RPMI8226 (cell line): Measurements from ENCODE around the gene LCLAT1.

Source experiments
- DNase-seq: peaks from one replicate; pipeline ENCODE4 v3.0.0-alpha.2; 2015

The LCLAT1 gene

GRCh38 chr2:30447149-30448045 lies at the start of gene LCLAT1:
Gene LCLAT1, plus strand, starts transcription at chr2:30447246. Its CDS starts 78,345 bp downstream, at chr2:30525591.
- peak; percentile 88 for DNase-seq

- DNase-seq = no peak
Measured at GRCh38 chr2:30398084-30398873, 48.8 kb upstream of the LCLAT1 start.

- DNase-seq = no peak
Measured at GRCh38 chr2:30400151-30400954, 46.7 kb upstream of the LCLAT1 start.

GRCh38 chr2:30402441-30403182 lies 44.4 kb upstream of the LCLAT1 start:
- no peak for DNase-seq

GRCh38 chr2:30403592-30404312 lies 43.3 kb upstream of the LCLAT1 start:
- no peak for DNase-seq

GRCh38 chr2:30404319-30405259 lies 42.5 kb upstream of the LCLAT1 start:
- no peak for DNase-seq

- no peak for DNase-seq
Measured at GRCh38 chr2:30405260-30405605, 41.8 kb upstream of the LCLAT1 start.

GRCh38 chr2:30406853-30407252 lies 40.2 kb upstream of the LCLAT1 start:
- no peak for DNase-seq

- DNase-seq = no peak
Measured at GRCh38 chr2:30408961-30409387, 38.1 kb upstream of the LCLAT1 start.

GRCh38 chr2:30410217-30410616 lies 36.8 kb upstream of the LCLAT1 start:
- DNase-seq = no peak

- no peak for DNase-seq
Measured at GRCh38 chr2:30412047-30412683, 34.9 kb upstream of the LCLAT1 start.

- no peak for DNase-seq
Measured at GRCh38 chr2:30412684-30413570, 34.1 kb upstream of the LCLAT1 start.

- DNase-seq = no peak
Measured at GRCh38 chr2:30414961-30415360, 32.1 kb upstream of the LCLAT1 start.

GRCh38 chr2:30417253-30417652 lies 29.8 kb upstream of the LCLAT1 start:
- DNase-seq = no peak

- DNase-seq = no peak
Measured at GRCh38 chr2:30421026-30421603, 25.9 kb upstream of the LCLAT1 start.

GRCh38 chr2:30421604-30422443 lies 25.2 kb upstream of the LCLAT1 start:
- peak; percentile 33 for DNase-seq

GRCh38 chr2:30422444-30423040 lies 24.5 kb upstream of the LCLAT1 start:
- no peak for DNase-seq
